Esophagus (tissue), 2 donors: Measurements from ENCODE around the gene C2CD3. TPM values are rescaled to one million over a fixed set of nuclear protein-coding genes. Genes with fewer than 3 reads are reported as not detected.

Experiments used
- H3K27ac ChIP-seq, 2 donors: one replicate each; pipeline ENCODE4 v1.5.1; 2013; ENCODE audit warnings: low read depth in 2 of 2, mild to moderate bottlenecking in 2 of 2, inconsistent platforms in 1 of 2, low read length in 1 of 2, moderate library complexity in 1 of 2
- H3K27me3 ChIP-seq, 2 donors: one replicate each; pipeline ENCODE4 v1.6.1; 2013; ENCODE audit warnings: low read length in 2 of 2, control low read depth in 1 of 2, mild to moderate bottlenecking in 1 of 2; ENCODE audit not compliant: insufficient read depth in 2 of 2, control insufficient read depth in 1 of 2
- H3K36me3 ChIP-seq, 2 donors: one replicate each; pipeline ENCODE4 v1.6.1; 2013; ENCODE audit warnings: low read length in 1 of 2; ENCODE audit not compliant: control insufficient read depth in 2 of 2, insufficient read depth in 2 of 2
- H3K4me1 ChIP-seq, 2 donors: one replicate each; pipeline ENCODE4 v1.6.1; 2013; ENCODE audit warnings: low read length in 1 of 2; ENCODE audit not compliant: control insufficient read depth in 2 of 2, insufficient read depth in 2 of 2
- H3K4me3 ChIP-seq, 2 donors: one replicate each; pipeline ENCODE4 v1.5.1; 2013; ENCODE audit warnings: low read length in 2 of 2, mild to moderate bottlenecking in 2 of 2, low read depth in 1 of 2, moderate library complexity in 1 of 2
- H3K9me3 ChIP-seq, 2 donors: one replicate each; pipeline ENCODE4 v1.6.1; 2013; ENCODE audit warnings: mild to moderate bottlenecking in 2 of 2, low read depth in 1 of 2, low read length in 1 of 2, moderate library complexity in 1 of 2; ENCODE audit not compliant: control insufficient read depth in 2 of 2, insufficient read depth in 1 of 2
- WGBS, 2 donors: extraction: QIAGEN DNeasy Blood & Tissue Kit; methylation state at CpG; one replicate each; pipeline ENCODE4 v1.1.7; 2013; 5-methylcytosine and 5-hydroxymethylcytosine counted together
- polyA plus RNA-seq, 2 donors: library from polyadenylated mRNA; stranded (reverse); fragments of 200-250 nt; gene quantifications; one replicate each; pipeline ENCODE4 v1.2.3, GENCODE V29; 2013
- donor health status: healthy with polysubstance abuse.
- donor health status: Bipolar disorder and iron deficiency.

Gene C2CD3
- polyA plus RNA-seq, 2 donors, result 5.4 to 6.4 TPM

GRCh38 chr11:74010306-74011300 lies 160.2 kb downstream of the C2CD3 start:
- WGBS, 2 donors, result 79 to 82% methylated on average over 9 of the region's 9 CpGs
- no peak overlapping the region for H3K27ac ChIP-seq
- H3K4me1 ChIP-seq, result peaks cover 0 to 3% of the 10 kb centered on the region in 2 donors
- no peaks in the 10 kb centered on the region for H3K9me3 ChIP-seq
- H3K27me3 ChIP-seq, result no peaks in the 10 kb centered on the region
- no peak overlapping the region for H3K4me3 ChIP-seq
- H3K36me3 ChIP-seq, result no peaks in the 10 kb centered on the region

DNA sequence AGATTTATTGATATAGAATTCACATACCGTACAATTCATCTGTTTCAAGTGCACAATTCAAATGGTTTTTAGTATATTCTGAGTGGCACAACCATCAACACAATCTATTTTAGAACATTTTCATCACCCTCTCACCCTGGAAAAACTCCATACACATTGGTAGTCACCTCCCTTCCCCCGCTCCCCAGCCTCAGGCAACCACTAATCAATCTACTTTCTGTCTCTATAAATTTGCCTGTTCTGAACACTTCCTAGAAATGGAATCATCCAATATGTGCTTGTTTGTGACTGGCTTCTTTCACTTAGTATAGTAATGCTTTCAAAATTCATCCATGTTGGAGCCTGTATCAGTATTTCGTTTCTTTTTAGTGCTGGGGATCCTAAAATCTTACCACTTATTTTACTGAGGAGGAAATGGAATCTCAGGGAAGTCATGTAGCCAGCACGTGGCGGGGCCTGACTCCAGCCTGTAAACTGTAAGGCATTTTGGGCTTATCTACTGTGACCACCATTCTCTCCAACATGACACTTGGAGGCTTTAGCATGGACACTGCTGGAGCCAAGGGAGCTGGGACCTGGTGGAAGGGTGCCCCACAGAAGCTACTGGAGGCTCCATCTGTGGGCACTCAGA lies 161.0 kb downstream of the C2CD3 start:
- WGBS, 2 donors, result 91 to 95% methylated on average over 5 of the region's 5 CpGs
- H3K4me1 ChIP-seq, result peaks cover 0 to under 1% of the 10 kb centered on the region in 2 donors
- no peaks in the 10 kb centered on the region for H3K9me3 ChIP-seq
- H3K4me3 ChIP-seq, result no peak overlapping the region
- H3K27ac ChIP-seq, result no peak overlapping the region
- no peaks in the 10 kb centered on the region for H3K27me3 ChIP-seq
- H3K36me3 ChIP-seq, result no peaks in the 10 kb centered on the region

DNA sequence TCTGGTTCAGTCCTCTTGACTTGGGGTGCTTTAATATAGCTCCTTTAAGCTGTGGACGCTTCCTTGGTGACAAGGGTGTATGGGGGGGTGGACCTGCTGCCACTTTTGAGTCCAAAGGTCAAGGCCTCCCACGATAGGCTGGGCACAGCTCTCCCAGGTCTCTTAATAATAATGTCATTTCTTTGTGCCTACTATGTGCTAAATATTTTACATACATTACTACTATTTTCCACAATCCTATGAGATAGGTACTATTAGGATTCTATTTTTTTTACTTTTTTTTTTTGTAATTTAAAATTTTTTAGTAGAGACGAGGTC lies 161.6 kb downstream of the C2CD3 start:
- no peaks in the 10 kb centered on the region for H3K9me3 ChIP-seq
- no peaks in the 10 kb centered on the region for H3K4me1 ChIP-seq
- H3K4me3 ChIP-seq, result no peak overlapping the region
- no peaks in the 10 kb centered on the region for H3K36me3 ChIP-seq
- WGBS, 2 donors, result 90 to 91% methylated on average over 3 of the region's 3 CpGs
- no peak overlapping the region for H3K27ac ChIP-seq
- no peaks in the 10 kb centered on the region for H3K27me3 ChIP-seq

GRCh38 chr11:74008373-74009229 lies 162.2 kb downstream of the C2CD3 start, which contains the start of gene UCP3:
Gene UCP3 (minus strand): TSS chr11:74009085. CDS start chr11:74007042, 2,043 bp downstream.
- no peak within 1 kb of the TSS for H3K4me3 ChIP-seq
- WGBS, 2 donors, result 68 to 73% methylated on average over 9 of the region's 9 CpGs
- H3K4me1 ChIP-seq, result no peaks in the 10 kb centered on the region
- H3K9me3 ChIP-seq, result no peaks in the 10 kb centered on the region
- H3K27ac ChIP-seq, result no peak within 1 kb of the TSS
- no peaks in the 10 kb centered on the region for H3K27me3 ChIP-seq
- no peaks in the 10 kb centered on the region for H3K36me3 ChIP-seq

DNA sequence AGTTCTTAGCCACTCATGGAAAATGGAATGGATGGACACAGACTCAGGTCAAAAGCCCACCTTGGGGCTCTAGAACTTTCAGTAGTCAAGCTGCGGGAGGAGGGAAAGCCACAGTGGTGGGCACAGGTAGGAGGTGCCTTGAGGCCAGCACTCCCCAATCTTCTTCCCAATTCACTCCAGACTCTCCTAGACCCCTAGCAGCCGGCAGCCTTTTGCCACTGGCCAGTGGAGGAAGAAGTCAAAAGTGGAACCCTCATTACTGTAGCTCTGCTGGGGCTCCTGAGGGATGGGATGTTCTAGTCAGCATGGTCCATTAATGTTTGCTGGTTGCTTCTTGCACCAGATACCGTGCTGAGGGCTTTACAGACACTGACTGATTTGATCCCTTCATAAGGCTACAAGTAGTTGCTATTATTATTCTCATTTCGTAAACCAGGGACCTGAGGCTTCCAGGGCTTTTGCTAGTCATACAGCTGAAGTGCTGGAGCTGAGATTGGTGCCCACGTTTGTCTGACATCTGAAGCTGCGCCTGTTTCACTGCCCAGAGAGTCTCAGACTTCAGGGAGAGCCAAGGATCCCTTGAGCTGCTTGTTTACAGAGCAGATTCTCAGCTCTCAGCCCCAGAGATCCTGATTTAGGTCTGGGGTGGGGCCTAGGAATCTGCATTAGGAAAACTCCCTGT lies 163.0 kb downstream of the C2CD3 start:
- Histone ChIP-seq H3K27ac (no peak overlapping the region), H3K36me3 (peaks cover 0 to 2% of the 10 kb centered on the region in 2 donors), H3K27me3 (no peaks in the 10 kb centered on the region), H3K4me1 (no peaks in the 10 kb centered on the region), H3K4me3 (no peak overlapping the region), H3K9me3 (no peaks in the 10 kb centered on the region)
- 86% methylated on average over 6 of the region's 6 CpGs for WGBS, 2 donors

- no peaks in the 10 kb centered on the region for H3K4me1 ChIP-seq
- no peak overlapping the region for H3K27ac ChIP-seq
- H3K9me3 ChIP-seq, result no peaks in the 10 kb centered on the region
- H3K4me3 ChIP-seq, result no peak overlapping the region
- 83% methylated on average over 7 of the region's 7 CpGs for WGBS, 2 donors
- H3K36me3 ChIP-seq, result peaks cover 0 to 2% of the 10 kb centered on the region in 2 donors
- H3K27me3 ChIP-seq, result no peaks in the 10 kb centered on the region
Measured at GRCh38 chr11:74006743-74007304, 164.0 kb downstream of the C2CD3 start.

DNA sequence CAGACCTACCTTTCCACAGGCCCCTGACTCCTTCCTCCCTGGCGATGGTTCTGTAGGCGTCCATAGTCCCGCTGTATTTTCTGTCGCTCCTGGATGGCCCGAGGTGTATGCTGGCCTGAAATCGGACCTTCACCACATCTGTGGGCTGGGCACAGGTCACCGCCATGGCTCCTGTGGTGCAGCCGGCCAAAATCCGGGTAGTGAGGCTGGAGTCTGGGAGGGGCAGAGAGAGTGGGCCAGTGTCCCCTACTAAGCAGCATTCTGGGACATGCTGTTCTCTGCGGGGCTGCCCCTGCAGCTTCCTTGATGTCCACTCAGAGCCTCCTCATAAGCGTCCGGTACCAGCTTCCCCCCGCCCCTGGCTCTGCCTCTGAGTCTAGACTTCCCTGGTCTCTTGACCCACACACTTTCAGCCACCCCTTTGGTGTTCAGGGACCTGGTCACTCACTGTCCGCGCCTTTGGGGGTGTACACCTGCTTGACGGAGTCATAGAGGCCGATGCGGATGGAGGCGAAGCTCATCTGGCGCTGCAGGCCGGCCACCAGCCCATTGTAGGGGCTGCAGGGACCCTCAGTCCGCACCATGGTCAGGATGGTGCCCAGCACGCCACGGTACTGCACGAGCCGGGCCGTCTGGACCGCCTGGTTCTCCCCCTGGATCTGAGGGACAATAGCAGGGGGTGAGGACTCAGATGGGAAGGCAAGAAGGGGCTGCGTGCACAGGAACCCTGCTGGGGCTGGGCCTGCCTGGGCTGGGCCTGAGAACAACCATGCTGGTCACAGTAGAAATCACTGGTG lies 164.9 kb downstream of the C2CD3 start:
- H3K4me1 ChIP-seq, result no peaks in the 10 kb centered on the region
- H3K9me3 ChIP-seq, result no peaks in the 10 kb centered on the region
- H3K27ac ChIP-seq, result no peak overlapping the region
- no peak overlapping the region for H3K4me3 ChIP-seq
- peaks cover 0 to 2% of the 10 kb centered on the region in 2 donors for H3K36me3 ChIP-seq
- WGBS, 2 donors, result 96% methylated on average over 29 of the region's 29 CpGs
- no peaks in the 10 kb centered on the region for H3K27me3 ChIP-seq

- no peak overlapping the region for H3K27ac ChIP-seq
- no peaks in the 10 kb centered on the region for H3K27me3 ChIP-seq
- H3K4me1 ChIP-seq, result no peaks in the 10 kb centered on the region
- H3K36me3 ChIP-seq, result peaks cover 0 to 2% of the 10 kb centered on the region in 2 donors
- no peak overlapping the region for H3K4me3 ChIP-seq
- 57 to 71% methylated on average over 11 of the region's 11 CpGs for WGBS, 2 donors
- H3K9me3 ChIP-seq, result no peaks in the 10 kb centered on the region
Measured at GRCh38 chr11:74004759-74005615, 165.8 kb downstream of the C2CD3 start.
